ENCODE measurements around the gene CCDC154. TPM values are rescaled to one million over a fixed set of nuclear protein-coding genes. Genes with fewer than 3 reads are reported as not detected.

Gene CCDC154
- total RNA-seq, 1 donor from 2014 or later: not detected

DNA sequence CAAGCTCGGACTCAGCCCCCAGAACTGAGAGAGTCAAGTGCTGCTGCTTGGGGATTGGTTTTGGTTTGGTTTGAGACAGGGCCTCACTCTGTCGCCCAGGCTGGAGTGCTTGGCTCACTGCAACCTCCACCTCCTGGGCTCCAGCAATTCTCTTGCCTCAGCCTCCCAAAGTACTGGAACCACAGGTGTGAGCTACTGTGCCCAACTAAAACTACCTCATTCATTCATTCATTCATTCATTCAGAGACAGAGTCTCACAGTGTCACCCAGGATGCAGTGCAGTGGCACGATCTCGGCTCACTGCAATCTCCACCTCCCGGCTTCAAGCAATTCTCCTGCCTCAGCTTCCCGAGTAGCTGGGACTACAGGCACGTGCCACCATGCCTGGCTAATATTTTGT lies 54.6 kb downstream of the CCDC154 start:
- H3K27me3 Mint-ChIP-seq (ENCODE audit: insufficient read depth, low read depth): no peaks in the 10 kb centered on the region
- no peaks in the 10 kb centered on the region for H3K9me3 Mint-ChIP-seq
- Histone ChIP-seq H3K4me3 (no peak overlapping the region), H2AFZ (replicated peaks) (no peak overlapping the region), H3K27ac (no peak overlapping the region), H3K9me3 (ENCODE audit: low read depth) (no peaks in the 10 kb centered on the region), H3K79me2 (ENCODE audit: low read depth) (no peaks in the 10 kb centered on the region), H3F3A (ENCODE audit: low read depth) (no peaks in the 10 kb centered on the region), H3K4me1 (no peaks in the 10 kb centered on the region), H4K20me1 (ENCODE audit: low read depth) (no peaks in the 10 kb centered on the region), H3K9ac (no peak overlapping the region), H3K36me3 (no peaks in the 10 kb centered on the region), H3K27me3 (no peaks in the 10 kb centered on the region), H3K4me2 (no peak overlapping the region)
- H3K4me3 Mint-ChIP-seq: no peak overlapping the region
- H3K36me3 Mint-ChIP-seq: peaks cover 6% of the 10 kb centered on the region
- DNase-seq (ENCODE audit: low spot score): no peak
- H3K27ac Mint-ChIP-seq: no peak overlapping the region
- H3K4me1 Mint-ChIP-seq: no peaks in the 10 kb centered on the region
- TF ChIP-seq, protein P1, sequence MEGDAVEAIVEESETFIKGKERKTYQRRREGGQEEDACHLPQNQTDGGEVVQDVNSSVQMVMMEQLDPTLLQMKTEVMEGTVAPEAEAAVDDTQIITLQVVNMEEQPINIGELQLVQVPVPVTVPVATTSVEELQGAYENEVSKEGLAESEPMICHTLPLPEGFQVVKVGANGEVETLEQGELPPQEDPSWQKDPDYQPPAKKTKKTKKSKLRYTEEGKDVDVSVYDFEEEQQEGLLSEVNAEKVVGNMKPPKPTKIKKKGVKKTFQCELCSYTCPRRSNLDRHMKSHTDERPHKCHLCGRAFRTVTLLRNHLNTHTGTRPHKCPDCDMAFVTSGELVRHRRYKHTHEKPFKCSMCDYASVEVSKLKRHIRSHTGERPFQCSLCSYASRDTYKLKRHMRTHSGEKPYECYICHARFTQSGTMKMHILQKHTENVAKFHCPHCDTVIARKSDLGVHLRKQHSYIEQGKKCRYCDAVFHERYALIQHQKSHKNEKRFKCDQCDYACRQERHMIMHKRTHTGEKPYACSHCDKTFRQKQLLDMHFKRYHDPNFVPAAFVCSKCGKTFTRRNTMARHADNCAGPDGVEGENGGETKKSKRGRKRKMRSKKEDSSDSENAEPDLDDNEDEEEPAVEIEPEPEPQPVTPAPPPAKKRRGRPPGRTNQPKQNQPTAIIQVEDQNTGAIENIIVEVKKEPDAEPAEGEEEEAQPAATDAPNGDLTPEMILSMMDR (IDR thresholded peaks at IDR 0.05): no peak
- no peak for TF ChIP-seq EZH2 (IDR thresholded peaks at IDR 0.05)
- TF ChIP-seq EZH2phosphoT487 (IDR thresholded peaks at IDR 0.05): no peak

GRCh38 chr16:1387331-1387730 lies 57.0 kb downstream of the CCDC154 start:
- no peak overlapping the region for H3K4me3 Mint-ChIP-seq
- H3K4me1 ChIP-seq: no peaks in the 10 kb centered on the region
- H3F3A ChIP-seq (ENCODE audit: low read depth): no peaks in the 10 kb centered on the region
- H3K4me3 ChIP-seq: no peak overlapping the region
- H3K9me3 ChIP-seq (ENCODE audit: low read depth): no peaks in the 10 kb centered on the region
- no peak overlapping the region for H3K27ac Mint-ChIP-seq
- H3K27me3 Mint-ChIP-seq (ENCODE audit: insufficient read depth, low read depth): no peaks in the 10 kb centered on the region
- TF ChIP-seq, protein P1 (IDR thresholded peaks at IDR 0.05): no peak
- TF ChIP-seq EZH2 (IDR thresholded peaks at IDR 0.05) (no peak), EZH2phosphoT487 (IDR thresholded peaks at IDR 0.05) (no peak)
- H3K36me3 Mint-ChIP-seq: peaks cover 5% of the 10 kb centered on the region
- H3K36me3 ChIP-seq: no peaks in the 10 kb centered on the region
- H4K20me1 ChIP-seq (ENCODE audit: low read depth): no peaks in the 10 kb centered on the region
- H3K9ac ChIP-seq: no peak overlapping the region
- no peaks in the 10 kb centered on the region for H3K4me1 Mint-ChIP-seq
- no peaks in the 10 kb centered on the region for H3K9me3 Mint-ChIP-seq
- no peaks in the 10 kb centered on the region for H3K79me2 ChIP-seq (ENCODE audit: low read depth)
- H3K4me2 ChIP-seq: no peak overlapping the region
- H3K27me3 ChIP-seq: no peaks in the 10 kb centered on the region
- H2AFZ ChIP-seq (replicated peaks): no peak overlapping the region
- H3K27ac ChIP-seq: no peak overlapping the region
- DNase-seq (ENCODE audit: low spot score): no peak

DNA sequence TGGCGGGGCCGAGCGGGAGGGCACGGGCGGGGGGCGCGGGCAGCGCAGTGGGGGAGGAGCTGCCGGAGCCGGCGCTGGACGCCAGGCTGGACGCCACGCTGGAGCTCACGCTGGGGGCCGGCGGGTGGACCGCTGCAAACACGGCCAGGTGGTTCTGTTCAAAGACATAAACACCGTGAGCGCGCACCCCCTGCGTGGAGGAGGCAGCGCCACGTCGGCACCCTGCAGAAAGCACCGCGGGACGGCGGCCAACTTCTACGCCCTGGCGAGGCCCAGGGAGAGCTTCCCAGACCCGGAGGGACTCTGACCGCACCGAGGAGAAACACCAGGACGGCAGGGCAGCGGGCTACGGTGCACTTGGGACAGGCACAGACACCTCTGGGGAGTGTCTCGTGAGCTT lies 59.1 kb downstream of the CCDC154 start:
- Histone ChIP-seq H3K9me3 (ENCODE audit: low read depth) (no peaks in the 10 kb centered on the region), H3K36me3 (no peaks in the 10 kb centered on the region), H3K9ac (no peak overlapping the region), H2AFZ (replicated peaks) (no peak overlapping the region), H3F3A (ENCODE audit: low read depth) (peaks cover 8% of the 10 kb centered on the region), H3K4me1 (peaks cover under 1% of the 10 kb centered on the region), H3K27ac (no peak overlapping the region), H4K20me1 (ENCODE audit: low read depth) (no peaks in the 10 kb centered on the region), H3K27me3 (peaks cover 2% of the 10 kb centered on the region), H3K79me2 (ENCODE audit: low read depth) (no peaks in the 10 kb centered on the region), H3K4me3 (no peak overlapping the region), H3K4me2 (no peak overlapping the region)
- Mint-ChIP-seq H3K4me3 (no peak overlapping the region), H3K27ac (no peak overlapping the region), H3K27me3 (ENCODE audit: insufficient read depth, low read depth) (peaks cover under 1% of the 10 kb centered on the region), H3K36me3 (peaks cover 4% of the 10 kb centered on the region), H3K9me3 (no peaks in the 10 kb centered on the region), H3K4me1 (peaks cover under 1% of the 10 kb centered on the region)
- DNase-seq (ENCODE audit: low spot score): no peak
- no peak for TF ChIP-seq EZH2 (IDR thresholded peaks at IDR 0.05)
- TF ChIP-seq, protein P1 (IDR thresholded peaks at IDR 0.05): no peak
- TF ChIP-seq EZH2phosphoT487 (IDR thresholded peaks at IDR 0.05): no peak

Other genes starting within 250 kb of the CCDC154 start
- gene TPSG1, start 219.3 kb downstream of the CCDC154 start, total RNA-seq (ENCODE audit: low replicate concordance): not detected in 2 replicates
- gene TPSB2, start 214.4 kb downstream of the CCDC154 start, total RNA-seq (ENCODE audit: low replicate concordance): not detected in 2 replicates
- gene TPSAB1, start 203.9 kb downstream of the CCDC154 start, total RNA-seq (ENCODE audit: low replicate concordance): not detected in 2 replicates
- gene TPSD1, start 188.5 kb downstream of the CCDC154 start, total RNA-seq (ENCODE audit: low replicate concordance): not detected in 2 replicates
- 184 and 239 TPM in 2 replicates for gene UBE2I, start 134.9 kb downstream of the CCDC154 start, total RNA-seq (ENCODE audit: low replicate concordance)
- 0.34 and 4.0 TPM in 2 replicates for gene BAIAP3, start 110.9 kb downstream of the CCDC154 start, total RNA-seq (ENCODE audit: low replicate concordance)
- 22.4 and 60.6 TPM in 2 replicates for gene TSR3, start 92.7 kb downstream of the CCDC154 start, total RNA-seq (ENCODE audit: low replicate concordance)
- 11.8 and 22.7 TPM in 2 replicates for gene GNPTG, start 92.6 kb downstream of the CCDC154 start, total RNA-seq (ENCODE audit: low replicate concordance)
- gene UNKL, start 29.9 kb downstream of the CCDC154 start, total RNA-seq (ENCODE audit: low replicate concordance): 6.1 and 25.4 TPM in 2 replicates
- gene UQCC4, start 23.8 kb downstream of the CCDC154 start, total RNA-seq (ENCODE audit: low replicate concordance): 4.6 and 13.2 TPM in 2 replicates
- gene PERCC1, start 13.5 kb downstream of the CCDC154 start, total RNA-seq (ENCODE audit: low replicate concordance): 1.1 TPM in 1 of 2 replicates, not detected in the other
- gene CLCN7, start 30.5 kb upstream of the CCDC154 start, total RNA-seq (ENCODE audit: low replicate concordance): 11.5 and 33.4 TPM in 2 replicates
- not detected in 2 replicates for gene PTX4, start 44.4 kb upstream of the CCDC154 start, total RNA-seq (ENCODE audit: low replicate concordance)
- gene TELO2, start 48.8 kb upstream of the CCDC154 start, total RNA-seq (ENCODE audit: low replicate concordance): 18.3 and 58.4 TPM in 2 replicates
- not detected in 2 replicates for gene TMEM204, start 89.1 kb upstream of the CCDC154 start, total RNA-seq (ENCODE audit: low replicate concordance)
- gene IFT140, start 167.5 kb upstream of the CCDC154 start, total RNA-seq (ENCODE audit: low replicate concordance): 33.8 and 64.4 TPM in 2 replicates
- 11.7 and 19.5 TPM in 2 replicates for gene CRAMP1, start 167.8 kb upstream of the CCDC154 start, total RNA-seq (ENCODE audit: low replicate concordance)
- 187 and 207 TPM in 2 replicates for gene JPT2, start 233.7 kb upstream of the CCDC154 start, total RNA-seq (ENCODE audit: low replicate concordance)